MCF 10A (cell line): ENCODE measurements around the gene BPGM. TPM values are rescaled to one million over a fixed set of nuclear protein-coding genes. Genes with fewer than 3 reads are reported as not detected.

Source experiments
- BruUV-seq: library from RNA; stranded (reverse); fragments of 400-500 nt; replicated peaks from 2 replicates; lab custom pipeline; 2021; lab: Mats Ljungman, UMichigan
- CTCF ChIA-PET: fragments of 300-600 bp; sonication (Branson Sonifier 250); formaldehyde crosslinking; extraction: SDS; loops from one replicate; lab custom pipeline; 2021; ENCODE audit warnings: antibody characterized with exemption, inconsistent platforms; lab: Yijun Ruan, JAX
- POLR2A ChIA-PET: fragments of 300-600, 350-650 bp; sonication (Branson Sonifier 250); formaldehyde crosslinking; extraction: SDS; loops from one replicate; lab custom pipeline; 2020; ENCODE audit warnings: antibody characterized with exemption, inconsistent platforms; lab: Yijun Ruan, JAX
- DNase-seq: peaks from one replicate; pipeline ENCODE4 v3.0.0-alpha.2; 2018; ENCODE audit not compliant: unreplicated experiment
- H3K27ac Mint-ChIP-seq: one replicate; pipeline ENCODE4 v1.8.0; 2022; ENCODE audit warnings: mild to moderate bottlenecking, low read depth, mixed read lengths; ENCODE audit not compliant: unreplicated experiment
- H3K27me3 Mint-ChIP-seq: one replicate; pipeline ENCODE4 v1.8.0; 2022; ENCODE audit warnings: mixed read lengths; ENCODE audit not compliant: insufficient read depth, unreplicated experiment
- H3K36me3 Mint-ChIP-seq: one replicate; pipeline ENCODE4 v1.8.0; 2022; ENCODE audit warnings: mild to moderate bottlenecking, moderate library complexity, mixed read lengths; ENCODE audit not compliant: insufficient read depth, unreplicated experiment
- H3K4me1 Mint-ChIP-seq: one replicate; pipeline ENCODE4 v1.8.0; 2022; ENCODE audit warnings: mixed read lengths; ENCODE audit not compliant: insufficient read depth, unreplicated experiment
- H3K4me3 Mint-ChIP-seq: one replicate; pipeline ENCODE4 v1.8.0; 2022; ENCODE audit warnings: mild to moderate bottlenecking, moderate library complexity, mixed read lengths; ENCODE audit not compliant: unreplicated experiment
- H3K9me3 Mint-ChIP-seq: one replicate; pipeline ENCODE4 v1.8.0; 2022; ENCODE audit warnings: mixed read lengths; ENCODE audit not compliant: unreplicated experiment
- intact Hi-C: fragments of 100-400 bp; cut with micrococcal nuclease; formaldehyde crosslinking; loops from 2 replicates; pipeline ENCODE4 v1.14.1; 2022
- total RNA-seq: library from RNA; stranded (reverse); gene quantifications from 2 replicates; pipeline ENCODE4 v1.2.3, GENCODE V29; 2022
- TF ChIP-seq, protein P1 (sequence below): fragments of 200-600 bp; IDR thresholded peaks from one replicate; pipeline ENCODE4 v1.8.0; 2022; ENCODE audit warnings: antibody characterized with exemption, mild to moderate bottlenecking; ENCODE audit not compliant: unreplicated experiment

The BPGM gene
- total RNA-seq, 1 experiment from 2014 or later = 8.2 TPM

DNA sequence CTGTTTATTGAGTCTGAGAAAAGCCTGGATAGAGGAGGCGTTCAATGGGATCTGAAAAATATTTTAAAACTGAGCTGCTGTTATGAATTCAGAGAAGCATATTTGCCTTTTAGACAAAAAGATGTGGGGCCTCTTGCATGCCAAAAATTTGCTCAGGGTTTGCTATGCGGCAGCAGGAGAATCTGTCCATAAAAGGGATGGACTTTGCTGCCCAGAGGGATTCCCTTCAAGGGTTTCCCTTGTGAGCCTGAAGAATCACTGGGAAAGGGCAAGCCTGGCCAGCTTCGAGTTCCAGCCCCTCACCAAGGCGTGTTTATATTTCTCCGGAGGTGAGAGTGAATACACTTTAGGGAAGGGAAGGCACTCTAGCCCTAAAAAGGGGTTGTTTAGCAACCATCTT, 77.2 kb downstream of the BPGM start:
- intact Hi-C loops = loop anchor here (1.0 kb wide), 2 partner anchors 121 to 220 kb away; no protein-coding TSS in a partner anchor

DNA sequence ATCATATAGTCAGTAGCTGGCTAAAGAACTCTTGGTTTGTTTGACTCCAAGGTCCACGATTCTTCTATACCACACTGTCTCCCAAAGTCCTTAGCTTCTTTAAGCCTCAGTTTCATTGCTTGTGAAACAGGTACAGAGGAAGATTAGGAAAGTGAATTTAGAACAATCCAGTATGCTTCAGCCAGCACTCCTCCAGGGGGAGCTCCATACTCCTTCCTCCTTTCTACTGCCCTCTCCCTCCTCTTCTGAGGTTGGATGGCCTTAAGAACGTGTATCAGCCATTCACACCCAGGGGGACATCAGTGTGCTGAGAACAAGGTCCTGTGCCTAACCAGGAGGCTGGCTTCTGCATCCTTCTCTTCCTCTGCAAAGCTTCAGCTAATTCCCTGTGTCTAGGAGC, 78.0 kb downstream of the BPGM start:
- TF ChIP-seq, protein P1, sequence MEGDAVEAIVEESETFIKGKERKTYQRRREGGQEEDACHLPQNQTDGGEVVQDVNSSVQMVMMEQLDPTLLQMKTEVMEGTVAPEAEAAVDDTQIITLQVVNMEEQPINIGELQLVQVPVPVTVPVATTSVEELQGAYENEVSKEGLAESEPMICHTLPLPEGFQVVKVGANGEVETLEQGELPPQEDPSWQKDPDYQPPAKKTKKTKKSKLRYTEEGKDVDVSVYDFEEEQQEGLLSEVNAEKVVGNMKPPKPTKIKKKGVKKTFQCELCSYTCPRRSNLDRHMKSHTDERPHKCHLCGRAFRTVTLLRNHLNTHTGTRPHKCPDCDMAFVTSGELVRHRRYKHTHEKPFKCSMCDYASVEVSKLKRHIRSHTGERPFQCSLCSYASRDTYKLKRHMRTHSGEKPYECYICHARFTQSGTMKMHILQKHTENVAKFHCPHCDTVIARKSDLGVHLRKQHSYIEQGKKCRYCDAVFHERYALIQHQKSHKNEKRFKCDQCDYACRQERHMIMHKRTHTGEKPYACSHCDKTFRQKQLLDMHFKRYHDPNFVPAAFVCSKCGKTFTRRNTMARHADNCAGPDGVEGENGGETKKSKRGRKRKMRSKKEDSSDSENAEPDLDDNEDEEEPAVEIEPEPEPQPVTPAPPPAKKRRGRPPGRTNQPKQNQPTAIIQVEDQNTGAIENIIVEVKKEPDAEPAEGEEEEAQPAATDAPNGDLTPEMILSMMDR = peak; percentile 67
- intact Hi-C loops = loop anchor here (1.0 kb wide), 2 partner anchors 121 to 220 kb away; no protein-coding TSS in a partner anchor
- no TSS peak for BruUV-seq
- peak; percentile 65 for DNase-seq
- H3K27ac Mint-ChIP-seq = no peak overlapping the region
- no peaks in the 10 kb centered on the region for H3K36me3 Mint-ChIP-seq
- H3K9me3 Mint-ChIP-seq = no peaks in the 10 kb centered on the region
- ChIA-PET POLR2A (interaction anchor here (0.6 to 1.4 kb wide), 3 partner anchors 78 to 686 kb away, joined by 3 to 4 read pairs (median 3); partner anchors contain the start of gene BPGM), CTCF (interaction anchor here (0.5 to 3.8 kb wide), 32 partner anchors 10 to 846 kb away, joined by 3 to 36 read pairs (median 4); no protein-coding TSS in a partner anchor)
- no peaks in the 10 kb centered on the region for H3K27me3 Mint-ChIP-seq
- H3K4me1 Mint-ChIP-seq = no peaks in the 10 kb centered on the region
- H3K4me3 Mint-ChIP-seq = no peak overlapping the region

More for the DNA sequence above, 77.2 kb downstream of the BPGM start:
- POLR2A ChIA-PET = interaction anchor here (0.6 to 1.4 kb wide), 2 partner anchors 78 to 686 kb away, joined by 3 to 4 read pairs; partner anchors contain the start of gene BPGM
- no peaks in the 10 kb centered on the region for H3K4me1 Mint-ChIP-seq
- H3K9me3 Mint-ChIP-seq = no peaks in the 10 kb centered on the region
- CTCF ChIA-PET = interaction anchor here (0.5 to 3.8 kb wide), 25 partner anchors 9 to 847 kb away, joined by 3 to 36 read pairs (median 4); no protein-coding TSS in a partner anchor
- TF ChIP-seq, protein P1 = no peak
- no peak overlapping the region for H3K4me3 Mint-ChIP-seq
- H3K27me3 Mint-ChIP-seq = no peaks in the 10 kb centered on the region
- H3K27ac Mint-ChIP-seq = no peak overlapping the region
- DNase-seq = no peak
- no peaks in the 10 kb centered on the region for H3K36me3 Mint-ChIP-seq
- BruUV-seq = no TSS peak

DNA sequence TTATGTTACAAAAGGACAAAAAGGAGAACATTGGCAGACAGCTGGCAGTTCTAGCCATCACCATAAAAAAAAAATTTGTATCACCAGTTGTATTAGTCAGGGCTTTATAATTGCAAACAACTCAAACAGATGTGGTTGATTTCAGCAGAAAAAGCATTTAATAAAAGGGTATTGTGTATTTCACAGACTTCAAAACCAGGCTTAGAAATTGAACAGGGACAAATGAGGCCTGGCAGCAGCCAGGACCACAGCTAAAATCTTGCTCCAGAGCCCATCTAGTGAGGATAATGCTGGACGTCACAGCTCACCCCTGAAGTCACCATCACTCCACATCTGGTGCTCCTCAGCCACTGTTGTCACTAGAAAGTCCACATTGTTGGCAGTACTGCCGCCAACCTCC, 79.9 kb downstream of the BPGM start:
- Mint-ChIP-seq H3K4me1 (no peaks in the 10 kb centered on the region), H3K9me3 (no peaks in the 10 kb centered on the region), H3K36me3 (no peaks in the 10 kb centered on the region), H3K27ac (no peak overlapping the region), H3K4me3 (no peak overlapping the region), H3K27me3 (no peaks in the 10 kb centered on the region)
- no peak for DNase-seq
- ChIA-PET CTCF (interaction anchor here (2.3 to 3.8 kb wide), 2 partner anchors 119 to 216 kb away, joined by 6 to 36 read pairs; no protein-coding TSS in a partner anchor), POLR2A (interaction anchor here (0.6 kb wide), 1 partner anchor 445 kb away, joined by 4 read pairs; no protein-coding TSS in a partner anchor)
- TF ChIP-seq, protein P1 = no peak
- no TSS peak for BruUV-seq
- intact Hi-C loops = no loop called here

DNA sequence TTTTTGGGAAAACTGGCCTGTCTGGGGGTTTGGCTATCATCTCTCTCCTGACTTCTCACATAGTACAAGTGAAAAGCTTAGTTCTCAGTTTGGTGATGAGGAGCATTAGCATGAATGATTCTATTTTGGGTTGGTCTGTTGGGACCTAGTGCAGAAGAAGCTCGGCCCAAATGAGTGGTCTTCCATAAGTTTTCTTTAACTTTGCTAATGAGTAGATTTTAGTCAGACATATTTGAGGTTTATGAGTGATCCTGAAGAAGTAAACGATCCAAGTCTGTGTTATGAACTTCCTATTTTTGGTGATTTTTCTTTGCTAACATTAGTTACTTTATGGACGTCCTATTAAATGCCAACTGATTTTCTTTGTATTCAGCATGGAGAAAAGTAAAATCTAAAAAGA, 81.1 kb downstream of the BPGM start:
- Mint-ChIP-seq H3K4me1 (no peaks in the 10 kb centered on the region), H3K27ac (no peak overlapping the region), H3K27me3 (no peaks in the 10 kb centered on the region), H3K4me3 (no peak overlapping the region), H3K9me3 (no peaks in the 10 kb centered on the region), H3K36me3 (no peaks in the 10 kb centered on the region)
- BruUV-seq = no TSS peak
- DNase-seq = no peak
- CTCF ChIA-PET = interaction anchor here (0.8 to 1.4 kb wide), 2 partner anchors 11 to 22 kb away, joined by 3 to 6 read pairs; no protein-coding TSS in a partner anchor
- intact Hi-C loops = no loop called here
- POLR2A ChIA-PET = interaction anchor here (0.6 to 1.5 kb wide), 3 partner anchors 12 to 595 kb away, joined by 3 to 4 read pairs (median 4); no protein-coding TSS in a partner anchor
- TF ChIP-seq, protein P1 = no peak

Other genes starting within 250 kb of the BPGM start
- 115 and 128 TPM in 2 replicates for gene AKR1B1, start 187.8 kb upstream of the BPGM start, total RNA-seq
- gene AKR1B10, start 119.3 kb upstream of the BPGM start, total RNA-seq = 0.42 and 0.49 TPM in 2 replicates
- not detected in 2 replicates for gene AKR1B15, start 97.7 kb upstream of the BPGM start, total RNA-seq
- 130 and 183 TPM in 2 replicates for gene CALD1, start 132.8 kb downstream of the BPGM start, total RNA-seq